Keratinocyte (primary cell): Measurements from ENCODE around the gene UBAP1. TPM values are rescaled to one million over a fixed set of nuclear protein-coding genes. Genes with fewer than 3 reads are reported as not detected.

ENCODE experiments used
- DNase-seq: peaks from one replicate; pipeline ENCODE4 v3.0.0-alpha.2; 2011; ENCODE audit warnings: low read depth, missing footprints, low spot score
- FAIRE-seq: peaks from 2 replicates; lab custom pipeline; 2011; peaks lifted over from hg19 to GRCh38; lab: Jason Lieb, UNC
- H2AFZ ChIP-seq: 2 replicates; pipeline ENCODE4 v1.6.0; 2012; ENCODE audit warnings: low read length, control low read depth, inconsistent platforms; ENCODE audit not compliant: control insufficient read depth
- H3K27ac ChIP-seq: 2 replicates; pipeline ENCODE4 v1.5.1; 2011; ENCODE audit warnings: low read length; ENCODE audit not compliant: control insufficient read depth, insufficient read depth
- H3K27me3 ChIP-seq: 3 replicates; pipeline ENCODE4 v1.6.0; 2011; ENCODE audit warnings: low read length; ENCODE audit not compliant: control insufficient read depth, insufficient read depth; ENCODE audit errors: extremely low read depth
- H3K36me3 ChIP-seq, 2 experiments: 2 replicates in 1 of 2; 3 replicates in 1 of 2; pipeline ENCODE4 v1.5.1; 2011; ENCODE audit warnings: low read length in 2 of 2, mild to moderate bottlenecking in 1 of 2; ENCODE audit not compliant: control insufficient read depth in 2 of 2, insufficient read depth in 2 of 2; ENCODE audit errors: extremely low read depth in 1 of 2
- H3K4me1 ChIP-seq: 3 replicates; pipeline ENCODE4 v1.5.1; 2011; ENCODE audit warnings: low read length; ENCODE audit not compliant: control insufficient read depth, insufficient read depth; ENCODE audit errors: extremely low read depth
- H3K4me2 ChIP-seq: 3 replicates; pipeline ENCODE4 v1.6.0; 2011; ENCODE audit warnings: low read depth, low read length; ENCODE audit not compliant: control insufficient read depth, insufficient read depth; ENCODE audit errors: extremely low read depth
- H3K4me3 ChIP-seq, 3 experiments: fragments of 200-600 bp in 1 of 3; sonication (generic) in 1 of 3; 2 replicates in 2 of 3; 3 replicates in 1 of 3; pipeline ENCODE4 v1.5.1; 2011 to 2016; ENCODE audit warnings: low read length in 3 of 3, mild to moderate bottlenecking in 3 of 3, control low read depth in 2 of 3, inconsistent platforms in 1 of 3, low read depth in 1 of 3, mixed read lengths in 1 of 3, mixed run types in 1 of 3, moderate library complexity in 1 of 3; ENCODE audit not compliant: control insufficient read depth in 2 of 3, insufficient read depth in 2 of 3; ENCODE audit errors: extremely low read depth in 1 of 3
- H3K79me2 ChIP-seq: 2 replicates; pipeline ENCODE4 v1.6.0; 2012; ENCODE audit warnings: low read length; ENCODE audit not compliant: control insufficient read depth, insufficient read depth
- H3K9ac ChIP-seq: 3 replicates; pipeline ENCODE4 v1.6.0; 2011; ENCODE audit warnings: low read length; ENCODE audit not compliant: control insufficient read depth, insufficient read depth; ENCODE audit errors: extremely low read depth
- H3K9me1 ChIP-seq: 3 replicates; pipeline ENCODE4 v1.6.0; 2011; ENCODE audit warnings: low read length; ENCODE audit not compliant: control insufficient read depth, insufficient read depth; ENCODE audit errors: extremely low read depth
- H3K9me3 ChIP-seq: 2 replicates; pipeline ENCODE4 v1.5.1; 2012; ENCODE audit warnings: low read depth, low read length; ENCODE audit not compliant: control insufficient read depth
- H4K20me1 ChIP-seq: 3 replicates; pipeline ENCODE4 v1.6.0; 2011; ENCODE audit warnings: low read length; ENCODE audit not compliant: control insufficient read depth, insufficient read depth; ENCODE audit errors: extremely low read depth
- EZH2 ChIP-seq: IDR thresholded peaks from one replicate; pipeline ENCODE4 v1.6.1; 2012; ENCODE audit warnings: inconsistent platforms, mild to moderate bottlenecking, low read length, moderate library complexity
- dilution Hi-C: fragments of 300-500 bp; cut with MboI; formaldehyde crosslinking; loops from one replicate; pipeline ENCODE4 v1.7.0; 2020; ENCODE audit warnings: low sequenced_read_pairs; ENCODE audit not compliant: extremely low pct_ligation_motif_present
- polyA minus RNA-seq, 3 experiments: library from RNA; depleted of rRNA, polyadenylated mRNA; stranded (reverse); fragments of >200 nt; gene quantifications; 1 replicate in 1 of 3; 2 replicates in 1 of 3; 3 replicates in 1 of 3; pipeline ENCODE4 v1.2.3, GENCODE V29; 2011
- polyA plus RNA-seq, 5 experiments: library from polyadenylated mRNA; depleted of rRNA in 3 of 5; stranded (reverse) in 3 of 5; stranded (forward) in 1 of 5; unstranded in 1 of 5; fragments of >200 nt; gene quantifications; 1 replicate in 1 of 5; 2 replicates in 3 of 5; 3 replicates in 1 of 5; pipeline versions ENCODE4 v1.2.1 to v1.2.3, GENCODE V29; 2011 to 2012; ENCODE audit warnings: missing spikeins in 2 of 5, low read depth in 1 of 5, low replicate concordance in 1 of 5
- TF ChIP-seq, protein P1 (sequence below), 3 experiments: IDR thresholded peaks in 1 of 3; conservative IDR thresholded peaks in 1 of 3; optimal IDR thresholded peaks in 1 of 3; 2 replicates in 2 of 3; 3 replicates in 1 of 3; pipeline versions ENCODE3 to v1.5.1; 2011; ENCODE audit warnings: low read length in 3 of 3, mild to moderate bottlenecking in 3 of 3, moderate library complexity in 2 of 3, control low read depth in 1 of 3, inconsistent platforms in 1 of 3; ENCODE audit not compliant: insufficient read depth in 2 of 3; ENCODE audit errors: extremely low read depth in 1 of 3

UBAP1 gene
- polyA plus RNA-seq, result 81.8 to 99.5 TPM (median 85.1 TPM) in 3 replicates
- 82.4 TPM for polyA plus RNA-seq (2011; ENCODE audit: low read depth)
- polyA plus RNA-seq (2011; cell fraction: cytosol; rRNA removed), result 84.9 and 129 TPM in 2 replicates
- 86.4 and 97.7 TPM in 2 replicates for polyA plus RNA-seq (2011; cell fraction: nucleus; rRNA removed)
- polyA plus RNA-seq (2012; ENCODE audit: low replicate concordance), result 53.2 and 80.7 TPM in 2 replicates
- polyA minus RNA-seq, result 75.0 to 108 TPM (median 90.8 TPM) in 3 replicates
- 62.2 TPM for polyA minus RNA-seq (2011; cell fraction: cytosol; rRNA and poly(A)+ RNA removed)
- polyA minus RNA-seq (2011; cell fraction: nucleus; rRNA and poly(A)+ RNA removed), result 36.6 and 56.2 TPM in 2 replicates

- no peaks in the 10 kb centered on the region for H4K20me1 ChIP-seq
- H3K27ac ChIP-seq, result peak within 1 kb of the TSS; percentile 95
- dilution Hi-C loops, result no loop called here
- H3K36me3 ChIP-seq, result no peaks in the 10 kb centered on the region
- H3K27me3 ChIP-seq, result no peaks in the 10 kb centered on the region
- DNase-seq, result peak; percentile 85
- FAIRE-seq, result peak; percentile 79
- TF ChIP-seq, protein P1, sequence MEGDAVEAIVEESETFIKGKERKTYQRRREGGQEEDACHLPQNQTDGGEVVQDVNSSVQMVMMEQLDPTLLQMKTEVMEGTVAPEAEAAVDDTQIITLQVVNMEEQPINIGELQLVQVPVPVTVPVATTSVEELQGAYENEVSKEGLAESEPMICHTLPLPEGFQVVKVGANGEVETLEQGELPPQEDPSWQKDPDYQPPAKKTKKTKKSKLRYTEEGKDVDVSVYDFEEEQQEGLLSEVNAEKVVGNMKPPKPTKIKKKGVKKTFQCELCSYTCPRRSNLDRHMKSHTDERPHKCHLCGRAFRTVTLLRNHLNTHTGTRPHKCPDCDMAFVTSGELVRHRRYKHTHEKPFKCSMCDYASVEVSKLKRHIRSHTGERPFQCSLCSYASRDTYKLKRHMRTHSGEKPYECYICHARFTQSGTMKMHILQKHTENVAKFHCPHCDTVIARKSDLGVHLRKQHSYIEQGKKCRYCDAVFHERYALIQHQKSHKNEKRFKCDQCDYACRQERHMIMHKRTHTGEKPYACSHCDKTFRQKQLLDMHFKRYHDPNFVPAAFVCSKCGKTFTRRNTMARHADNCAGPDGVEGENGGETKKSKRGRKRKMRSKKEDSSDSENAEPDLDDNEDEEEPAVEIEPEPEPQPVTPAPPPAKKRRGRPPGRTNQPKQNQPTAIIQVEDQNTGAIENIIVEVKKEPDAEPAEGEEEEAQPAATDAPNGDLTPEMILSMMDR (optimal IDR thresholded peaks at IDR 0.05 in 1 of 3, IDR thresholded peaks at IDR 0.05 in 1 of 3, conservative IDR thresholded peaks at IDR 0.05 in 1 of 3; ENCODE audit: extremely low read depth in 1 of 3, insufficient read depth in 2 of 3, low read length in 3 of 3), result peak in 1 of 3 experiments; percentile 10
- no peak for TF ChIP-seq EZH2
- H3K9ac ChIP-seq, result peak within 1 kb of the TSS; percentile 98
- peak within 1 kb of the TSS; percentile 94 for H3K4me2 ChIP-seq
- H3K4me1 ChIP-seq, result peaks cover 17% of the 10 kb centered on the region
- no peaks in the 10 kb centered on the region for H3K9me3 ChIP-seq
- peak within 1 kb of the TSS; percentile 89 to 97 (median 91) for H3K4me3 ChIP-seq
- peaks cover 54% of the 10 kb centered on the region for H3K79me2 ChIP-seq
- H3K9me1 ChIP-seq, result no peaks in the 10 kb centered on the region
- peak within 1 kb of the TSS; percentile 93 for H2AFZ ChIP-seq
These were observed at the start of gene UBAP1 for GRCh38 chr9:34178436-34179212. Gene UBAP1 (plus strand): TSS chr9:34179043. CDS start chr9:34220915, 41,872 bp downstream.

DNA sequence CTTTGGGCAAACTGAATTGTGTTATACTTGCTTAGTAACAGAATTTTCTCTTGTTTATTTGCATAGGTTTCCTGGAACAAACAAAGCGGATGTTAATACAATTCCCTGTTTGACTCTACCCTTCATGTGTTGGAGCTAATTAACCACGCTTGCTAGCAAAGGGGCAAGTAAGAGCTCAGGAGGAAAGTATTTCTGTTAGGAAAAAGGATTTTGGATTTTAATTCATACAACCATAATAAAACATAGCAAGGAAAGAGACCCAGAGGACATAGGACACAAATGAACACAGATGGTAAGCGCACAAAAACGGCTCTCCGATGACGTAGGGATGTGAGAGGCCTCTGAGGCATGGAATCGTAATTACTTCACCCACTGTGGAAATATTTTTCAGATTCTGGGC, 47.3 kb upstream of the UBAP1 start:
- no peak for TF ChIP-seq EZH2
- TF ChIP-seq, protein P1 (optimal IDR thresholded peaks at IDR 0.05 in 1 of 3, IDR thresholded peaks at IDR 0.05 in 1 of 3, conservative IDR thresholded peaks at IDR 0.05 in 1 of 3; ENCODE audit: extremely low read depth in 1 of 3, insufficient read depth in 2 of 3, low read length in 3 of 3), result no peak
- Histone ChIP-seq H4K20me1 (no peaks in the 10 kb centered on the region), H3K27ac (no peak overlapping the region), H3K27me3 (no peaks in the 10 kb centered on the region), H3K9ac (no peak overlapping the region), H3K9me1 (no peaks in the 10 kb centered on the region), H3K4me2 (no peak overlapping the region), H3K4me1 (peaks cover 4% of the 10 kb centered on the region), H3K4me3 (no peak overlapping the region), H3K36me3 (no peaks in the 10 kb centered on the region), H2AFZ (no peak overlapping the region), H3K79me2 (no peaks in the 10 kb centered on the region), H3K9me3 (no peaks in the 10 kb centered on the region)
- DNase-seq, result no peak
- FAIRE-seq, result no peak
- dilution Hi-C loops, result no loop called here
